Measurements from ENCODE around the gene DCUN1D5.

DCUN1D5 gene

GRCh38 chr11:103091064-103091800 lies 728 bp downstream of the DCUN1D5 start:
- H3K36me3 ChIP-seq (ENCODE audit: insufficient read depth, low read length): peaks cover 21% of the 10 kb centered on the region
- no peaks in the 10 kb centered on the region for H3K9me3 ChIP-seq (ENCODE audit: insufficient read depth, low read length, severe bottlenecking)
- no peaks in the 10 kb centered on the region for H3K27me3 ChIP-seq (ENCODE audit: insufficient read depth, low read length, poor library complexity)
- H2AFZ ChIP-seq (ENCODE audit: low read depth, low read length): peak overlapping the region; percentile 83
- peak overlapping the region; percentile 75 to 96 for H3K4me3 ChIP-seq (ENCODE audit: low read depth in 1 of 2, low read length in 2 of 2)
- peaks cover 44% of the 10 kb centered on the region for H3K4me1 ChIP-seq (ENCODE audit: insufficient read depth, low read length)
- TF ChIP-seq EZH2 (IDR thresholded peaks at IDR 0.05; ENCODE audit: borderline replicate concordance, low read depth, low read length, severe bottlenecking): no peak
- TF ChIP-seq CTCF (IDR thresholded peaks at IDR 0.05; ENCODE audit: borderline replicate concordance, extremely low read depth, low read length, poor library complexity, severe bottlenecking): no peak
- H3K9ac ChIP-seq (ENCODE audit: low read depth, low read length): peak overlapping the region; percentile 86
- H3K27ac ChIP-seq (ENCODE audit: low read length): peak overlapping the region; percentile 69
- H3K79me2 ChIP-seq (ENCODE audit: insufficient read depth, low read length): peaks cover 57% of the 10 kb centered on the region
- ATAC-seq (ENCODE audit: insufficient read depth, low read depth) (peak; percentile 71), DNase-seq (peak; percentile 62)
- peaks cover 10% of the 10 kb centered on the region; the same call in 1 of the 2 replicates for H4K20me1 ChIP-seq (ENCODE audit: insufficient read depth, low read length)
- peak overlapping the region; percentile 68 for H3K4me2 ChIP-seq (ENCODE audit: insufficient read depth, low read length)

GRCh38 chr11:103086461-103086860 lies 5.5 kb downstream of the DCUN1D5 start:
- H3K36me3 ChIP-seq (ENCODE audit: insufficient read depth, low read length): peaks cover 56% of the 10 kb centered on the region
- H3K9me3 ChIP-seq (ENCODE audit: insufficient read depth, low read length, severe bottlenecking): no peaks in the 10 kb centered on the region
- H4K20me1 ChIP-seq (ENCODE audit: insufficient read depth, low read length): peaks cover 19% of the 10 kb centered on the region; the same call in 1 of the 2 replicates
- no peaks in the 10 kb centered on the region for H3K27me3 ChIP-seq (ENCODE audit: insufficient read depth, low read length, poor library complexity)
- H3K4me3 ChIP-seq (ENCODE audit: low read depth in 1 of 2, low read length in 2 of 2): no peak overlapping the region
- peaks cover 82% of the 10 kb centered on the region for H3K79me2 ChIP-seq (ENCODE audit: insufficient read depth, low read length)
- peaks cover 35% of the 10 kb centered on the region for H3K4me1 ChIP-seq (ENCODE audit: insufficient read depth, low read length)
- DNase-seq (no peak), ATAC-seq (ENCODE audit: insufficient read depth, low read depth) (no peak)
- TF ChIP-seq CTCF (IDR thresholded peaks at IDR 0.05; ENCODE audit: borderline replicate concordance, extremely low read depth, low read length, poor library complexity, severe bottlenecking) (no peak), EZH2 (IDR thresholded peaks at IDR 0.05; ENCODE audit: borderline replicate concordance, low read depth, low read length, severe bottlenecking) (no peak)
- H3K4me2 ChIP-seq (ENCODE audit: insufficient read depth, low read length): no peak overlapping the region; the same call in 1 of the 2 replicates
- no peak overlapping the region for H3K9ac ChIP-seq (ENCODE audit: low read depth, low read length)
- H3K27ac ChIP-seq (ENCODE audit: low read length): no peak overlapping the region
- no peak overlapping the region for H2AFZ ChIP-seq (ENCODE audit: low read depth, low read length)

GRCh38 chr11:103085758-103086365 lies 6.1 kb downstream of the DCUN1D5 start:
- Histone ChIP-seq H2AFZ (ENCODE audit: low read depth, low read length) (no peak overlapping the region), H3K4me2 (ENCODE audit: insufficient read depth, low read length) (no peak overlapping the region), H3K4me3 (ENCODE audit: low read depth in 1 of 2, low read length in 2 of 2) (no peak overlapping the region), H3K27me3 (ENCODE audit: insufficient read depth, low read length, poor library complexity) (no peaks in the 10 kb centered on the region), H4K20me1 (ENCODE audit: insufficient read depth, low read length) (peaks cover 19% of the 10 kb centered on the region; the same call in 1 of the 2 replicates), H3K9ac (ENCODE audit: low read depth, low read length) (no peak overlapping the region), H3K79me2 (ENCODE audit: insufficient read depth, low read length) (peaks cover 76% of the 10 kb centered on the region), H3K36me3 (ENCODE audit: insufficient read depth, low read length) (peaks cover 62% of the 10 kb centered on the region), H3K27ac (ENCODE audit: low read length) (no peak overlapping the region), H3K9me3 (ENCODE audit: insufficient read depth, low read length, severe bottlenecking) (no peaks in the 10 kb centered on the region), H3K4me1 (ENCODE audit: insufficient read depth, low read length) (peaks cover 32% of the 10 kb centered on the region)
- ATAC-seq (ENCODE audit: insufficient read depth, low read depth) (no peak), DNase-seq (no peak)
- TF ChIP-seq EZH2 (IDR thresholded peaks at IDR 0.05; ENCODE audit: borderline replicate concordance, low read depth, low read length, severe bottlenecking): no peak
- no peak for TF ChIP-seq CTCF (IDR thresholded peaks at IDR 0.05; ENCODE audit: borderline replicate concordance, extremely low read depth, low read length, poor library complexity, severe bottlenecking)

All from DND-41 (cell line).